ENCODE data around the gene RAD9A.

DNA sequence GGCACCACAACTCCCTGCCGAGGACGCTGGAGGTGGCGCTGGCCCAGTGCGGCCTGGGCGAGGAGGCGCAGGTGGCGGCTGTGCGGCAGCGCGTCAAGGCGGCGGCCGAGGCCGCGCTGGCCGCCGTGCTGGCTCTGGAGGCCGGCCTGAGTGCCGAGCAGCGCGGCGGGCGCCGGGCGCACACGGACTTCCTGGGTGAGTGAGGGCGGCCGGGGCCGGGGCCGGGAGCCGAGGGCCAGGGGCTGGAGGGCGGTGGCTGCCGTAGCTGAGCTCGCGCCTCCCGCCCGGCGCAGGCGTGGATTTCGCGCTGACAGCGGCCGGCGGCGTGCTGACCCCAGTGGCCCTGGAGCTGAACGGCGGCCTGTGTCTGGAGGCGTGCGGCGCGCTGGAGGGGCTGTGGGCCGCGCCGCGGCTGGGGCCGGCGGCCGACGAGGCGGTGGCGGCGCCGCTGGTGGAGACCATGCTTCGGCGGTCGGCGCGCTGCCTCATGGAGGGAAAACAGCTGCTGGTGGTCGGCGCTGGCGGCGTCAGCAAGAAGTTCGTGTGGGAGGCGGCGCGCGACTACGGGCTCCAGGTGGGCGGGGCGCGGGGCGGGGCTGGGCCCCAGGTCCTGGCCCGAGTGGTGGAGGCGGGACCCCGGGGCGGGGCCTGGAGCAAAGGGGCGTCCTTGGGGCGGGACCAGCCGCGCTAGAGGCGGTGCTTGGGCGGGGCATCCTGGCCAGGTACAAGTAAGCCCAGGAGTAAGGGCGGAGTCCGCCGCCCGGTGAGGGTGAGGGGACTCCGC lies 29.1 kb downstream of the RAD9A start:
- TF ChIP-seq CTCF (IDR thresholded peaks at IDR 0.05) (peak in 5 of 6 experiments; percentile 12 to 62 (median 30)), EP300 (IDR thresholded peaks at IDR 0.05) (no peak), POLR2AphosphoS5 (IDR thresholded peaks at IDR 0.05) (peak; percentile 48 to 79), POLR2A (IDR thresholded peaks at IDR 0.05) (peak in 2 of 4 donors; percentile 55 to 73)
